MM.1S (cell line): ENCODE results near the gene VAT1.

Experiments used
- DNase-seq: peaks from one replicate; pipeline ENCODE4 v3.0.0-alpha.2; 2015
- H2AFZ ChIP-seq: fragments of 300-600 bp; sonication (generic); 2 replicates; pipeline ENCODE4 v1.6.0; 2016; ENCODE audit warnings: antibody characterized with exemption, low read length
- H3F3A ChIP-seq: fragments of 300-600 bp; sonication (generic); 2 replicates; pipeline ENCODE4 v1.6.1; 2016; ENCODE audit warnings: mild to moderate bottlenecking, antibody characterized with exemption, low read length, moderate library complexity, mixed read lengths; ENCODE audit not compliant: insufficient read depth
- H3K27ac ChIP-seq: fragments of 300-600 bp; sonication (generic); 2 replicates; pipeline ENCODE4 v1.5.1; 2016; ENCODE audit warnings: mild to moderate bottlenecking, low read length
- H3K27me3 ChIP-seq: fragments of 300-600 bp; sonication (generic); replicated peaks from 2 replicates; pipeline ENCODE4 v1.6.0; 2016; ENCODE audit warnings: low read length; ENCODE audit not compliant: insufficient read depth
- H3K36me3 ChIP-seq: fragments of 300-600 bp; sonication (generic); replicated peaks from 2 replicates; pipeline ENCODE4 v1.6.1; 2016; ENCODE audit warnings: mild to moderate bottlenecking, low read length, mixed read lengths; ENCODE audit not compliant: insufficient read depth
- H3K4me1 ChIP-seq: fragments of 300-600 bp; sonication (generic); 2 replicates; pipeline ENCODE4 v1.6.1; 2016; ENCODE audit warnings: low read length, mixed read lengths
- H3K4me2 ChIP-seq: fragments of 300-600 bp; sonication (generic); 2 replicates; pipeline ENCODE4 v1.6.0; 2016; ENCODE audit warnings: low read depth, low read length
- H3K4me3 ChIP-seq: fragments of 300-600 bp; sonication (generic); 2 replicates; pipeline ENCODE4 v1.5.1; 2016; ENCODE audit warnings: low read length, mixed read lengths
- H3K79me2 ChIP-seq: fragments of 300-600 bp; sonication (generic); 2 replicates; pipeline ENCODE4 v1.6.1; 2016; ENCODE audit warnings: mixed run types, low read length, mixed read lengths
- H3K9ac ChIP-seq: fragments of 300-600 bp; sonication (generic); 2 replicates; pipeline ENCODE4 v1.6.1; 2016; ENCODE audit warnings: low read length, mixed read lengths
- H3K9me2 ChIP-seq: fragments of 300-600 bp; sonication (generic); replicated peaks from 2 replicates; pipeline ENCODE4 v1.6.1; 2016; ENCODE audit warnings: mild to moderate bottlenecking, low read length, mixed read lengths; ENCODE audit not compliant: insufficient read depth
- H3K9me3 ChIP-seq: fragments of 300-600 bp; sonication (generic); replicated peaks from 2 replicates; pipeline ENCODE4 v1.6.1; 2016; ENCODE audit warnings: mild to moderate bottlenecking, low read length, mixed read lengths; ENCODE audit not compliant: insufficient read depth
- H4K20me1 ChIP-seq: fragments of 300-600 bp; sonication (generic); 2 replicates; pipeline ENCODE4 v1.6.1; 2016; ENCODE audit warnings: mild to moderate bottlenecking, low read length, moderate library complexity, mixed read lengths; ENCODE audit not compliant: insufficient read depth
- CTCF ChIP-seq: fragments of 300-600 bp; sonication (generic); IDR thresholded peaks from 2 replicates; pipeline ENCODE4 v1.5.1; 2016; ENCODE audit warnings: antibody characterized with exemption, low read length, mixed read lengths
- EZH2 ChIP-seq: fragments of 300-600 bp; sonication (generic); optimal IDR thresholded peaks from 2 replicates; pipeline ENCODE3; 2017; ENCODE audit warnings: low read depth, mild to moderate bottlenecking, antibody characterized with exemption, low read length, mixed read lengths
- EZH2phosphoT487 ChIP-seq: fragments of 300-600 bp; sonication (generic); IDR thresholded peaks from 2 replicates; pipeline ENCODE4 v1.6.1; 2018; ENCODE audit warnings: antibody characterized with exemption, low read length

VAT1 gene

GRCh38 chr17:43039646-43040045 lies 17.5 kb upstream of the VAT1 start:
- DNase-seq = no peak
- no peak overlapping the region for H2AFZ ChIP-seq
- H3K4me1 ChIP-seq = peaks cover 12% of the 10 kb centered on the region
- H3K27me3 ChIP-seq = no peaks in the 10 kb centered on the region
- no peaks in the 10 kb centered on the region for H3K9me2 ChIP-seq
- no peak overlapping the region for H3K27ac ChIP-seq
- peaks cover 4% of the 10 kb centered on the region; the same call in 1 of the 2 replicates for H3F3A ChIP-seq
- no peaks in the 10 kb centered on the region for H4K20me1 ChIP-seq
- H3K79me2 ChIP-seq = no peaks in the 10 kb centered on the region
- H3K4me2 ChIP-seq = no peak overlapping the region
- H3K9ac ChIP-seq = no peak overlapping the region
- no peaks in the 10 kb centered on the region for H3K9me3 ChIP-seq
- TF ChIP-seq EZH2 (no peak), CTCF (no peak), EZH2phosphoT487 (no peak)
- no peaks in the 10 kb centered on the region for H3K36me3 ChIP-seq
- no peak overlapping the region for H3K4me3 ChIP-seq

- no peaks in the 10 kb centered on the region for H3K79me2 ChIP-seq
- DNase-seq = no peak
- no peak overlapping the region for H3K9ac ChIP-seq
- no peaks in the 10 kb centered on the region for H3F3A ChIP-seq
- no peak overlapping the region for H3K4me3 ChIP-seq
- no peaks in the 10 kb centered on the region for H4K20me1 ChIP-seq
- H3K9me2 ChIP-seq = no peaks in the 10 kb centered on the region
- H3K27me3 ChIP-seq = no peaks in the 10 kb centered on the region
- no peaks in the 10 kb centered on the region for H3K36me3 ChIP-seq
- H3K27ac ChIP-seq = no peak overlapping the region
- no peak overlapping the region for H2AFZ ChIP-seq
- no peaks in the 10 kb centered on the region for H3K4me1 ChIP-seq
- TF ChIP-seq EZH2 (no peak), CTCF (no peak), EZH2phosphoT487 (no peak)
- H3K9me3 ChIP-seq = no peaks in the 10 kb centered on the region
- H3K4me2 ChIP-seq = no peak overlapping the region
Observed at GRCh38 chr17:43034894-43035293, 12.7 kb upstream of the VAT1 start.

GRCh38 chr17:43033948-43034881 lies 12.0 kb upstream of the VAT1 start:
- H3K27me3 ChIP-seq = no peaks in the 10 kb centered on the region
- H3K36me3 ChIP-seq = no peaks in the 10 kb centered on the region
- H3K4me1 ChIP-seq = no peaks in the 10 kb centered on the region
- H3F3A ChIP-seq = no peaks in the 10 kb centered on the region
- no peaks in the 10 kb centered on the region for H4K20me1 ChIP-seq
- H3K9me2 ChIP-seq = no peaks in the 10 kb centered on the region
- TF ChIP-seq EZH2 (no peak), CTCF (no peak), EZH2phosphoT487 (no peak)
- H3K4me3 ChIP-seq = no peak overlapping the region
- no peak overlapping the region for H3K9ac ChIP-seq
- no peak overlapping the region for H2AFZ ChIP-seq
- H3K27ac ChIP-seq = no peak overlapping the region
- no peak for DNase-seq
- no peak overlapping the region for H3K4me2 ChIP-seq
- H3K79me2 ChIP-seq = no peaks in the 10 kb centered on the region
- no peaks in the 10 kb centered on the region for H3K9me3 ChIP-seq
